Ishikawa (cell line): ENCODE measurements around the gene HLA-DQA1.

Experiments
- CEBPB ChIP-seq: IDR thresholded peaks from 2 replicates; pipeline ENCODE4 v1.6.1; 2012
- CREB1 ChIP-seq: IDR thresholded peaks from 2 replicates; pipeline ENCODE4 v1.6.1; 2012; ENCODE audit warnings: low read depth
- EGR1 ChIP-seq: IDR thresholded peaks from 2 replicates; pipeline ENCODE4 v1.6.1; 2012
- EP300 ChIP-seq: IDR thresholded peaks from 2 replicates; pipeline ENCODE4 v1.6.1; 2012; ENCODE audit warnings: borderline replicate concordance
- FOXM1 ChIP-seq: IDR thresholded peaks from 2 replicates; pipeline ENCODE4 v1.6.1; 2012; ENCODE audit warnings: low read depth, borderline replicate concordance
- NFIC ChIP-seq: IDR thresholded peaks from 2 replicates; pipeline ENCODE4 v1.6.1; 2012
- RAD21 ChIP-seq: IDR thresholded peaks from 2 replicates; pipeline ENCODE4 v1.6.1; 2012; ENCODE audit warnings: low read depth
- TAF1 ChIP-seq: IDR thresholded peaks from 2 replicates; pipeline ENCODE4 v1.6.1; 2012; ENCODE audit warnings: low read depth, mild to moderate bottlenecking
- TCF12 ChIP-seq: IDR thresholded peaks from 2 replicates; pipeline ENCODE4 v1.6.1; 2012; ENCODE audit warnings: low read depth
- TEAD4 ChIP-seq: IDR thresholded peaks from 2 replicates; pipeline ENCODE4 v1.6.1; 2012
- YY1 ChIP-seq: IDR thresholded peaks from 2 replicates; pipeline ENCODE4 v1.6.1; 2012; ENCODE audit warnings: low read depth
- ZBTB7A ChIP-seq: IDR thresholded peaks from 2 replicates; pipeline ENCODE4 v1.6.1; 2012; ENCODE audit warnings: low read depth
- TF ChIP-seq, protein P1 (sequence below): IDR thresholded peaks from 2 replicates; pipeline ENCODE4 v1.6.1; 2012
- TF ChIP-seq, protein P2 (sequence below): IDR thresholded peaks from 2 replicates; pipeline ENCODE4 v1.6.1; 2012
- TF ChIP-seq, protein P3 (sequence below): IDR thresholded peaks from 2 replicates; pipeline ENCODE4 v1.6.1; 2012; ENCODE audit warnings: low read depth, mild to moderate bottlenecking

Gene HLA-DQA1

DNA sequence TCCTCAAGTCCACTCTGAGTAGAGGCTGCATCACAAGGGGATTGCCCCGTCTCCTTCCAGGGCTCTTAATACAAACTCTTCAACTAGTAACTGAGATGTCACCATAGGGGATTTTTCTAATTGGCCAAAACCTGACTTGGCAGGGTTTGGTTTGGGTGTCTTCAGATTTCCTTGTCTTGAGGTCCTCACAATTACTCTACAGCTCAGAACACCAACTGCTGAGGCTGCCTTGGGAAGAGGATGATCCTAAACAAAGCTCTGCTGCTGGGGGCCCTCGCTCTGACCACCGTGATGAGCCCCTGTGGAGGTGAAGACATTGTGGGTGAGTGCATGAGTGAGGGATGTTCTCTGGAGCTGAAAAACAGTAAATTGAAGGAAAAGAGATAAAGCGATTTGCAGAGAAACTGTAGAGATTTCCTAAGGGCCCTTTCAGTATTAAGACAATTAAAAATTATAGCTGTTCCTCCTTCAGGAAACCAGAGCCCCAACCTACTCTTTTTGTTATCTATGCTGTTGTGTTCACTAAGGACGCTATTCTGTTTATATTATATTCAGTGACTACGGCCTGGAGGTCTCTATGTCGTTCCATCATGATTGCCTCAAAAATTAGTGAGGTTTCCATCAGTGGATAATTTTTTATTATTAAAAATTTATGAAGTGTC lies at the start of gene HLA-DQA1:
HLA-DQA1 (plus strand) TSS at position 188 of the 662 bp plus-strand sequence; CDS start at position 241, 53 bp downstream.
- no peak for TF ChIP-seq TCF12
- TF ChIP-seq YY1, result no peak

DNA sequence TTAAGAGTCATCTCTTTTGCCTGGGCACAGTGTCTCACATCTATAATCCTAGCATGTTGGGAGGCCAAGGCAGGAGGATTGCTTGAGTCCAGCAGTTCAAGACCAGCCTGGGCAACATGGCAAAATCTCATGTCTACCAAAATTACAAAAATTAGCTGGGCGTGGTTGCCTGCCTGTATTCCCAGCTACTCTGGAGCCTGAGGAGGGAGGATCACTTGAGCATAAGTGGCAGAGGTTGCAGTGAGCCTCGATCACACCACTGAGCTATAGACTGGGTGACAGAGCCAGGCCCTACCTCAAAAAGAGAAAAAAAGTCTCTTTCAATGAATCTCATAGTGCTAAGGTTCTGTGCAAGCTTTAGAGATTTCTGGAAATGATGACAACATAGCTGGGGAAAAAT lies 49.0 kb upstream of the HLA-DQA1 start:
- TF ChIP-seq CEBPB (no peak), YY1 (no peak), NFIC (no peak), EP300 (no peak), TEAD4 (no peak), CREB1 (no peak)

DNA sequence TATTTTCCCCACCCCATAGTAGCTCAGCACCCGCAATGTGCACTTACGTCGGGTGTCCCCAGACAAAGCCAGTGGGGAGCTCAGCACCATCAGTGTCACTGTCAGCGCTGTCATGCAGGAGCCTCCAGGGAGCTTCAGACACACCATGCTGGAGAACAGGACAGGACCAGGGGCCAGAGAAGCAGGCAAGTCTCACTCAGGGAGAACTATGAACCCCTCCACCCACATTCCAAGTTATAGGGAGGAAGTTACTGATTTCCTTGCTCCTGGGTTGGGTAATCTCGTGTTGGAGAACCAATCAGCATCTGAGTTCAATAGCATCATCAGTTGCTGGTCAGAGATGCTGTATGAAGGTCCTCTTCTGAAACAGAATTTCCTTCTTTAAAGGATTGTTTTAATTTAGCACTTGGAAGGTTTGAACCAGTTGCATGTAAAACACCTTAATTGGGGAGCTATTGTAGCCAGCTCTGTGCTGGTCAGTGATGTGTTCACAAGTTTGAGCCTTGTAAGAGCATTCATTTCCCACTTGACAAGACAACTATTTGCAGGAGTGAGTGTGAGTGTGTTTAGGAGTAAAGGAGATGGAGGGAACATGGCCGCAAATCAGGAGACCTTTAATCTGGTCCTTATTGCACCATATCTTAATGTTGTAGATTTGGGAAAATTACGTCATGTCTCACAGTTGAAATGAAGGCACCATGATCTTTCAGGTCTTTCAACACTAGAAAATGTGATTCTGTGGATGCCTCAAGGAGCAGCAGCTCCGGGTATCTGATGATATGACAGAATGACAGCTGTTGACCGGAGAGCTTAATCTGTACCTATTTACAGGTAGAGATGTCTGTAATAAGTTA lies 47.4 kb upstream of the HLA-DQA1 start, which contains the start of gene HLA-DRB1:
HLA-DRB1 (minus strand) TSS at position 253 of the 854 bp plus-strand sequence; CDS start at position 147, 106 bp downstream.
- TF ChIP-seq RAD21, result no peak
- TF ChIP-seq CEBPB, result no peak
- TF ChIP-seq FOXM1, result no peak
- TF ChIP-seq, protein P1, sequence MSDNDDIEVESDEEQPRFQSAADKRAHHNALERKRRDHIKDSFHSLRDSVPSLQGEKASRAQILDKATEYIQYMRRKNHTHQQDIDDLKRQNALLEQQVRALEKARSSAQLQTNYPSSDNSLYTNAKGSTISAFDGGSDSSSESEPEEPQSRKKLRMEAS, result no peak
- TF ChIP-seq, protein P2, sequence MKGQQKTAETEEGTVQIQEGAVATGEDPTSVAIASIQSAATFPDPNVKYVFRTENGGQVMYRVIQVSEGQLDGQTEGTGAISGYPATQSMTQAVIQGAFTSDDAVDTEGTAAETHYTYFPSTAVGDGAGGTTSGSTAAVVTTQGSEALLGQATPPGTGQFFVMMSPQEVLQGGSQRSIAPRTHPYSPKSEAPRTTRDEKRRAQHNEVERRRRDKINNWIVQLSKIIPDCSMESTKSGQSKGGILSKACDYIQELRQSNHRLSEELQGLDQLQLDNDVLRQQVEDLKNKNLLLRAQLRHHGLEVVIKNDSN, result no peak

DNA sequence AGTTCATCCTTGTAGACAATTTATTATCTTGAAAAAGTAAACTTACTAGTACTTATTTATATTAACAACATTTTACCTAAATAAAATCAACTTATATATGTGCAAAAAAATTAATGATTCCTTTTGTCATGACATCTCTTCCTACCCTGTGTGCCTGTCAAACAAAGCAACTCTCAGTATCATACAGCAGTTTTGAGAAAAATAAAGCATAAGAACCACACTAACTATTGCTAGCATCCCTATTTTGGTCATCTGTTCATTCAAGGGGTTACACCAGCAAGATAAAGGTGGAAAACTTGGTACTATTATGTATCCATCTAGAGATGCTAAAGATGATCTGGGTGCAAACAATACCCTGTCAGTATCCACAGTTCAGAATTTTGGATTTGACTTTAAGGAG lies 40.2 kb upstream of the HLA-DQA1 start:
- TF ChIP-seq ZBTB7A (no peak), YY1 (no peak), CEBPB (no peak), TAF1 (no peak), TCF12 (no peak), CREB1 (no peak)

DNA sequence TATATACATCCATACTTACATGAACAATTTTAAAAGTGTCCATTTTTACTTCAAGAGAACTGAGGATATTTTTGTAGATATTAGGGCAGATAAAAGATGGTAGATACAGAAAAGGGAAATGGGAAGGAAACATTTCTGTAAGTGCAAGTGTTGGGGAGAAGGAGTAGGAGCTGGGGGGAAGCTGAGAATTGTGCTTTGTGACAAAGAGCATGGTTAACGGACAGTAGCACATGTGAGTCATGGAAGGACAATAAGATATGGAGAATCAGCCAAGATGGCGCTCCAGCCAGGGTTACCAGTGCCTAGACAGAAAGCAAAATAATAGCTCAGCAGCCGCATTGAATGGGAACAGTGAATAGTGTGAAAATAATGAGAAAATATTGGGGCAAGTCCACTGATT lies 34.8 kb upstream of the HLA-DQA1 start:
- no peak for TF ChIP-seq NFIC
- TF ChIP-seq TEAD4, result no peak
- TF ChIP-seq TCF12, result no peak
- no peak for TF ChIP-seq TAF1
- no peak for TF ChIP-seq ZBTB7A
- no peak for TF ChIP-seq RAD21
- TF ChIP-seq, protein P3, sequence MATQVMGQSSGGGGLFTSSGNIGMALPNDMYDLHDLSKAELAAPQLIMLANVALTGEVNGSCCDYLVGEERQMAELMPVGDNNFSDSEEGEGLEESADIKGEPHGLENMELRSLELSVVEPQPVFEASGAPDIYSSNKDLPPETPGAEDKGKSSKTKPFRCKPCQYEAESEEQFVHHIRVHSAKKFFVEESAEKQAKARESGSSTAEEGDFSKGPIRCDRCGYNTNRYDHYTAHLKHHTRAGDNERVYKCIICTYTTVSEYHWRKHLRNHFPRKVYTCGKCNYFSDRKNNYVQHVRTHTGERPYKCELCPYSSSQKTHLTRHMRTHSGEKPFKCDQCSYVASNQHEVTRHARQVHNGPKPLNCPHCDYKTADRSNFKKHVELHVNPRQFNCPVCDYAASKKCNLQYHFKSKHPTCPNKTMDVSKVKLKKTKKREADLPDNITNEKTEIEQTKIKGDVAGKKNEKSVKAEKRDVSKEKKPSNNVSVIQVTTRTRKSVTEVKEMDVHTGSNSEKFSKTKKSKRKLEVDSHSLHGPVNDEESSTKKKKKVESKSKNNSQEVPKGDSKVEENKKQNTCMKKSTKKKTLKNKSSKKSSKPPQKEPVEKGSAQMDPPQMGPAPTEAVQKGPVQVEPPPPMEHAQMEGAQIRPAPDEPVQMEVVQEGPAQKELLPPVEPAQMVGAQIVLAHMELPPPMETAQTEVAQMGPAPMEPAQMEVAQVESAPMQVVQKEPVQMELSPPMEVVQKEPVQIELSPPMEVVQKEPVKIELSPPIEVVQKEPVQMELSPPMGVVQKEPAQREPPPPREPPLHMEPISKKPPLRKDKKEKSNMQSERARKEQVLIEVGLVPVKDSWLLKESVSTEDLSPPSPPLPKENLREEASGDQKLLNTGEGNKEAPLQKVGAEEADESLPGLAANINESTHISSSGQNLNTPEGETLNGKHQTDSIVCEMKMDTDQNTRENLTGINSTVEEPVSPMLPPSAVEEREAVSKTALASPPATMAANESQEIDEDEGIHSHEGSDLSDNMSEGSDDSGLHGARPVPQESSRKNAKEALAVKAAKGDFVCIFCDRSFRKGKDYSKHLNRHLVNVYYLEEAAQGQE, result no peak
- no peak for TF ChIP-seq EGR1
- no peak for TF ChIP-seq CEBPB
- TF ChIP-seq EP300, result no peak
- no peak for TF ChIP-seq CREB1
- TF ChIP-seq, protein P1, result no peak
- TF ChIP-seq, protein P2, result no peak

DNA sequence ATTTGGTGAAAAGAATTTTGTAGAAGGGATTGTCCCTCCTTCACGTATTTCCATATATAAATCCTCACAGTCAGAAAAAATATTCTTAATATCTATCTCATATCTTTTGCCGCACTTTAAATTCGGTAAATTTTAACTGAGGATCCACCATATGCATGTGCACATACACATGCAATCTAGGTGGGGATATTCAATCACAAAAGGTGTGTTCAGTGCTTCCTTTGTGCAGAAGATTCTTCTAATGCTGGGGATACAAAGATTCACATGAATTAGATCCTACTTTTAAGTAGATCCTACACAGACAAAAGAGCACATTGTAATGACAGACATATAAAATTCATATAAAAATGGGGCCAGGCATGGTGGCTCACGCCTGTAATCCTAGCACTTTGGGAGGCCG lies 34.0 kb upstream of the HLA-DQA1 start:
- TF ChIP-seq, protein P2, result no peak
- TF ChIP-seq RAD21 (no peak), TAF1 (no peak), EGR1 (no peak), CREB1 (no peak), TCF12 (no peak), FOXM1 (no peak)
- TF ChIP-seq, protein P3, result no peak
